ENCODE data around the gene C10orf67. TPM values are rescaled to one million over a fixed set of nuclear protein-coding genes. Genes with fewer than 3 reads are reported as not detected.
"Not testable (repeated sequence)": the region's sequence is repeated elsewhere in the genome, so short reads cannot be mapped to it uniquely, and the experiment has no call there.

The C10orf67 gene
- total RNA-seq, 1 donor from 2014 or later: 1.6 TPM

- H3K4me3 ChIP-seq: no peak overlapping the region
- H3K36me3 ChIP-seq: no peaks in the 10 kb centered on the region
- no peaks in the 10 kb centered on the region for H3K4me1 ChIP-seq
- no peaks in the 10 kb centered on the region for H3K27me3 ChIP-seq
- H3K27ac ChIP-seq: no peak overlapping the region
- ATAC-seq (no peak), DNase-seq (no peak)
- intact Hi-C loops (cut with DNase I): no loop called here
- TF ChIP-seq CTCF (IDR thresholded peaks at IDR 0.05): no peak
- no peaks in the 10 kb centered on the region for H3K9me3 ChIP-seq
Observed at GRCh38 chr10:23258516-23258915, 86.1 kb downstream of the C10orf67 start.

- H3K27me3 ChIP-seq: no peaks in the 10 kb centered on the region
- H3K9me3 ChIP-seq: no peaks in the 10 kb centered on the region
- H3K4me3 ChIP-seq: no peak overlapping the region
- H3K36me3 ChIP-seq: no peaks in the 10 kb centered on the region
- intact Hi-C loops (cut with DNase I): no loop called here
- no peak overlapping the region for H3K27ac ChIP-seq
- TF ChIP-seq CTCF (IDR thresholded peaks at IDR 0.05): no peak
- no peaks in the 10 kb centered on the region for H3K4me1 ChIP-seq
- DNase-seq (no peak), ATAC-seq (no peak)
Observed at GRCh38 chr10:23253780-23254179, 90.8 kb downstream of the C10orf67 start.

- H3K4me3 ChIP-seq; H3K9me3 ChIP-seq; H3K4me1 ChIP-seq; DNase-seq; intact Hi-C loops (cut with DNase I); H3K36me3 ChIP-seq; ATAC-seq; H3K27me3 ChIP-seq; H3K27ac ChIP-seq: not testable (repeated sequence)
Observed at GRCh38 chr10:23252859-23253258, 91.7 kb downstream of the C10orf67 start.

- H3K4me1 ChIP-seq; ATAC-seq; H3K36me3 ChIP-seq; DNase-seq; H3K27ac ChIP-seq; intact Hi-C loops (cut with DNase I); H3K27me3 ChIP-seq; H3K4me3 ChIP-seq: not testable (repeated sequence)
- H3K9me3 ChIP-seq: peaks cover 11% of the 10 kb centered on the region
Observed at GRCh38 chr10:23241779-23242178, 102.8 kb downstream of the C10orf67 start.

- Histone ChIP-seq H3K4me3 (no peak overlapping the region), H3K36me3 (no peaks in the 10 kb centered on the region), H3K9me3 (no peaks in the 10 kb centered on the region), H3K27me3 (no peaks in the 10 kb centered on the region), H3K4me1 (no peaks in the 10 kb centered on the region), H3K27ac (no peak overlapping the region)
- intact Hi-C loops (cut with DNase I): no loop called here
- no peak for DNase-seq
- no peak for TF ChIP-seq CTCF (IDR thresholded peaks at IDR 0.05)
- ATAC-seq: no peak
Observed at GRCh38 chr10:23238015-23238414, 106.6 kb downstream of the C10orf67 start.

GRCh38 chr10:23230582-23230981, 114.0 kb downstream of the C10orf67 start:
- H3K4me3 ChIP-seq: no peak overlapping the region
- no peak overlapping the region for H3K27ac ChIP-seq
- no peaks in the 10 kb centered on the region for H3K36me3 ChIP-seq
- DNase-seq: no peak
- no peak for ATAC-seq
- no peaks in the 10 kb centered on the region for H3K9me3 ChIP-seq
- intact Hi-C loops (cut with DNase I): no loop called here
- H3K4me1 ChIP-seq: no peaks in the 10 kb centered on the region
- TF ChIP-seq CTCF (IDR thresholded peaks at IDR 0.05): no peak
- no peaks in the 10 kb centered on the region for H3K27me3 ChIP-seq

GRCh38 chr10:23217471-23217870, 127.1 kb downstream of the C10orf67 start:
- Histone ChIP-seq H3K4me1 (no peaks in the 10 kb centered on the region), H3K27ac (no peak overlapping the region), H3K36me3 (no peaks in the 10 kb centered on the region), H3K9me3 (no peaks in the 10 kb centered on the region), H3K4me3 (no peak overlapping the region), H3K27me3 (peaks cover under 1% of the 10 kb centered on the region)
- no peak for TF ChIP-seq CTCF (IDR thresholded peaks at IDR 0.05)
- intact Hi-C loops (cut with DNase I): no loop called here
- DNase-seq (no peak), ATAC-seq (no peak)

Measured in upper lobe of right lung (tissue), 1 donor.